Panc1 (cell line): ENCODE measurements around the gene SERPINA12.

ENCODE experiments used
- POLR2AphosphoS5 ChIP-seq: IDR thresholded peaks from 2 replicates; pipeline ENCODE4 v1.6.1; 2012; ENCODE audit warnings: mild to moderate bottlenecking, low read depth, low read length, moderate library complexity
- TF ChIP-seq, protein P1 (sequence below): fragments of 450-650 bp; IDR thresholded peaks from 2 replicates; pipeline ENCODE4 v1.5.1; 2017; ENCODE audit warnings: mild to moderate bottlenecking
- TF ChIP-seq, protein P2 (sequence below), 2 experiments: IDR thresholded peaks; 2 replicates each; pipeline ENCODE4 v1.6.1; 2011 to 2012; ENCODE audit warnings: low read depth in 2 of 2, control low read depth in 1 of 2, low read length in 1 of 2, mild to moderate bottlenecking in 1 of 2, moderate library complexity in 1 of 2; ENCODE audit not compliant: insufficient read depth in 1 of 2

DNA sequence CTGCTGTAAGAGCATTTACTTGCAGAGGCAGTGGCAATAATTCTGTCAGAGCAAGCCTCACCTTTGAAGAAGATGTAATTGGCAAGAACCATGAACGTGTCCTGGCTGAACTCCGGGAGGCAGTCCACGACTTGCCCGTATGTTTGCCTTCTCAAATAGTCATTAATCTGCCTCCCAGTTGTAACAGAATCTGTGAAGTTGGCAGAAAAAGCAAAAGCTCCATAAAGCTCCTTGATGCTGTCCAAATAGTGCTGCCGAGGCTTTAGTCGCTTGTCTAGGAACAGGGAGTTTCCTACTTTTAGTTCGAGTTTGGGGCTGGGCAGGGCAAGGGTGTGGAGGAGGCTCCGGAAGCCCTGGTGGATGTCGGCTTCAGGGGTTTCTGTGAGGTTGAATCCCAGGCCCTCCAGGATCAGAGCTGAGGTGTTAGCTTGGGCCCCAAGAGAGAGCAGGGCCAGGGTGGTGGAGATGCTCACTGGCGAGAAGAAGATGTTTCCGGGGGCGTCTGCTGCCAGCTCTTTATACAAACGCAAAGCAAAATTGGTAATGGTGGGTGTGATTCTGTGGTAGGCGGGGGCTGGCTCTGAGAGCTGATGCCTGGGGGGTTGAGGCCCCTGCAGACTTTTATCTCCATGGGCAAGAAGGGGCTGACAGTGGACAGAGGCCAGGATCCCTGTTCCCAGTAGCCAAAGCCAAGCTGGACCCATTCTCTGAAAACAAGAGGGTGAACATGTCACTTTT, 61.0 kb downstream of the SERPINA12 start:
- TF ChIP-seq, protein P1, sequence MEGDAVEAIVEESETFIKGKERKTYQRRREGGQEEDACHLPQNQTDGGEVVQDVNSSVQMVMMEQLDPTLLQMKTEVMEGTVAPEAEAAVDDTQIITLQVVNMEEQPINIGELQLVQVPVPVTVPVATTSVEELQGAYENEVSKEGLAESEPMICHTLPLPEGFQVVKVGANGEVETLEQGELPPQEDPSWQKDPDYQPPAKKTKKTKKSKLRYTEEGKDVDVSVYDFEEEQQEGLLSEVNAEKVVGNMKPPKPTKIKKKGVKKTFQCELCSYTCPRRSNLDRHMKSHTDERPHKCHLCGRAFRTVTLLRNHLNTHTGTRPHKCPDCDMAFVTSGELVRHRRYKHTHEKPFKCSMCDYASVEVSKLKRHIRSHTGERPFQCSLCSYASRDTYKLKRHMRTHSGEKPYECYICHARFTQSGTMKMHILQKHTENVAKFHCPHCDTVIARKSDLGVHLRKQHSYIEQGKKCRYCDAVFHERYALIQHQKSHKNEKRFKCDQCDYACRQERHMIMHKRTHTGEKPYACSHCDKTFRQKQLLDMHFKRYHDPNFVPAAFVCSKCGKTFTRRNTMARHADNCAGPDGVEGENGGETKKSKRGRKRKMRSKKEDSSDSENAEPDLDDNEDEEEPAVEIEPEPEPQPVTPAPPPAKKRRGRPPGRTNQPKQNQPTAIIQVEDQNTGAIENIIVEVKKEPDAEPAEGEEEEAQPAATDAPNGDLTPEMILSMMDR, result no peak
- no peak for TF ChIP-seq POLR2AphosphoS5
- TF ChIP-seq, protein P2, sequence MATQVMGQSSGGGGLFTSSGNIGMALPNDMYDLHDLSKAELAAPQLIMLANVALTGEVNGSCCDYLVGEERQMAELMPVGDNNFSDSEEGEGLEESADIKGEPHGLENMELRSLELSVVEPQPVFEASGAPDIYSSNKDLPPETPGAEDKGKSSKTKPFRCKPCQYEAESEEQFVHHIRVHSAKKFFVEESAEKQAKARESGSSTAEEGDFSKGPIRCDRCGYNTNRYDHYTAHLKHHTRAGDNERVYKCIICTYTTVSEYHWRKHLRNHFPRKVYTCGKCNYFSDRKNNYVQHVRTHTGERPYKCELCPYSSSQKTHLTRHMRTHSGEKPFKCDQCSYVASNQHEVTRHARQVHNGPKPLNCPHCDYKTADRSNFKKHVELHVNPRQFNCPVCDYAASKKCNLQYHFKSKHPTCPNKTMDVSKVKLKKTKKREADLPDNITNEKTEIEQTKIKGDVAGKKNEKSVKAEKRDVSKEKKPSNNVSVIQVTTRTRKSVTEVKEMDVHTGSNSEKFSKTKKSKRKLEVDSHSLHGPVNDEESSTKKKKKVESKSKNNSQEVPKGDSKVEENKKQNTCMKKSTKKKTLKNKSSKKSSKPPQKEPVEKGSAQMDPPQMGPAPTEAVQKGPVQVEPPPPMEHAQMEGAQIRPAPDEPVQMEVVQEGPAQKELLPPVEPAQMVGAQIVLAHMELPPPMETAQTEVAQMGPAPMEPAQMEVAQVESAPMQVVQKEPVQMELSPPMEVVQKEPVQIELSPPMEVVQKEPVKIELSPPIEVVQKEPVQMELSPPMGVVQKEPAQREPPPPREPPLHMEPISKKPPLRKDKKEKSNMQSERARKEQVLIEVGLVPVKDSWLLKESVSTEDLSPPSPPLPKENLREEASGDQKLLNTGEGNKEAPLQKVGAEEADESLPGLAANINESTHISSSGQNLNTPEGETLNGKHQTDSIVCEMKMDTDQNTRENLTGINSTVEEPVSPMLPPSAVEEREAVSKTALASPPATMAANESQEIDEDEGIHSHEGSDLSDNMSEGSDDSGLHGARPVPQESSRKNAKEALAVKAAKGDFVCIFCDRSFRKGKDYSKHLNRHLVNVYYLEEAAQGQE (IDR thresholded peaks at IDR 0.05; ENCODE audit: insufficient read depth in 1 of 2, low read depth in 2 of 2, low read length in 1 of 2), result no peak
